Measurements from ENCODE around the gene ZDHHC7. TPM values are rescaled to one million over a fixed set of nuclear protein-coding genes. Genes with fewer than 3 reads are reported as not detected.

The ZDHHC7 gene
- total RNA-seq, 4 donors from 2014 or later: 45.6 to 68.8 (median 54.3) TPM

DNA sequence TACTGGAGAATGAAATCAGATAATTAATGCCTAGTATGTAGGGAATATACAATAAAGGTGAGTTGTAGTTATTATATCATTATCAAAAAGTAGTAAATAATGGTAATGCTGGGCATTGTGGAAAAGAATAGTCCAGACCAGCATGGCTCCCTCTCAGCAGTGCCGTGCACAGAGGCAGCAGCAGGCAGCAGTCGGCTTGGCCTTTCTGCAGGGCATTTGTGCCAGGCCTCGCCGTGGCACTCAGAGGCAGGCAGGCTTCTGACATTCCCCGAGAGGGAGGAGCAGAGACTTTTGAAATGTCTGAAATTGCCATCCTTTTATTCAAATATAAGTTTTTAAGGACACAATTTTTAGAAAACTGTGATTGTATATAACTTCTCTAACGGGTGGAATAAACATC is 31.3 kb upstream of the ZDHHC7 start:
- peaks cover 0 to 14% (median 1%) of the 10 kb centered on the region in 4 donors for H3K36me3 ChIP-seq
- no peak overlapping the region for H3K27ac ChIP-seq (replicated peaks in 1 of 4)
- intact Hi-C loops (cut with DNase I): no loop called here
- H3K9me3 ChIP-seq: no peaks in the 10 kb centered on the region
- H3K4me1 ChIP-seq: peaks cover 0 to 10% (median 1%) of the 10 kb centered on the region in 4 donors
- H3K27me3 ChIP-seq: no peaks in the 10 kb centered on the region
- 69% methylated on average over 6 of the region's 6 CpGs for WGBS
- TF ChIP-seq EP300 (IDR thresholded peaks at IDR 0.05): no peak
- TF ChIP-seq POLR2AphosphoS5 (IDR thresholded peaks at IDR 0.05): no peak
- TF ChIP-seq, protein P1, sequence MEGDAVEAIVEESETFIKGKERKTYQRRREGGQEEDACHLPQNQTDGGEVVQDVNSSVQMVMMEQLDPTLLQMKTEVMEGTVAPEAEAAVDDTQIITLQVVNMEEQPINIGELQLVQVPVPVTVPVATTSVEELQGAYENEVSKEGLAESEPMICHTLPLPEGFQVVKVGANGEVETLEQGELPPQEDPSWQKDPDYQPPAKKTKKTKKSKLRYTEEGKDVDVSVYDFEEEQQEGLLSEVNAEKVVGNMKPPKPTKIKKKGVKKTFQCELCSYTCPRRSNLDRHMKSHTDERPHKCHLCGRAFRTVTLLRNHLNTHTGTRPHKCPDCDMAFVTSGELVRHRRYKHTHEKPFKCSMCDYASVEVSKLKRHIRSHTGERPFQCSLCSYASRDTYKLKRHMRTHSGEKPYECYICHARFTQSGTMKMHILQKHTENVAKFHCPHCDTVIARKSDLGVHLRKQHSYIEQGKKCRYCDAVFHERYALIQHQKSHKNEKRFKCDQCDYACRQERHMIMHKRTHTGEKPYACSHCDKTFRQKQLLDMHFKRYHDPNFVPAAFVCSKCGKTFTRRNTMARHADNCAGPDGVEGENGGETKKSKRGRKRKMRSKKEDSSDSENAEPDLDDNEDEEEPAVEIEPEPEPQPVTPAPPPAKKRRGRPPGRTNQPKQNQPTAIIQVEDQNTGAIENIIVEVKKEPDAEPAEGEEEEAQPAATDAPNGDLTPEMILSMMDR (IDR thresholded peaks at IDR 0.05): no peak
- no peak overlapping the region for H3K4me3 ChIP-seq
- DNase-seq (ENCODE audit: extremely low spot score): no peak

DNA sequence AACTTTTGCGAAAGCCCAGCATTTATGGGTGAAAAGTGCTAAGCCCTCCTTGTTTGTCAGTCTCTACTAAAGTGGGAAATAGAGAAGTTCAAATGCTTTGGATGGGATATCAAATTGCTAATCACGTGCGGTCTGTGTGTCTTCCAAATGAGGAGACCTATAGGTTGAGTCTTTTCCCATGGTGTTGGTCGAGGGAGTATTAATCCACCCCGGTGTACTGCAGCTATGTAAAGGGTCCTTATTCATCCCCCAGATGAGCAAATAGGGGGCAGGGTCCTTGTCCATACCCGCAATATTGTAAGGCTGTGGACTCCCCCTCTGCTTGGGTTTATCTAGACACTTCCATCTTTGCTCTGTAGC is 30.8 kb upstream of the ZDHHC7 start:
- Histone ChIP-seq H3K4me1 (peaks cover 0 to 10% (median 4%) of the 10 kb centered on the region in 4 donors), H3K36me3 (peaks cover 0 to 10% (median 0%) of the 10 kb centered on the region in 4 donors), H3K4me3 (no peak overlapping the region), H3K9me3 (no peaks in the 10 kb centered on the region), H3K27me3 (no peaks in the 10 kb centered on the region), H3K27ac (replicated peaks in 1 of 4) (no peak overlapping the region)
- TF ChIP-seq EP300 (IDR thresholded peaks at IDR 0.05) (no peak), POLR2A (IDR thresholded peaks at IDR 0.05; ENCODE audit: low read depth) (no peak), POLR2AphosphoS5 (IDR thresholded peaks at IDR 0.05) (no peak)
- TF ChIP-seq, protein P1 (IDR thresholded peaks at IDR 0.05): no peak
- WGBS: 82% methylated on average over 6 of the region's 6 CpGs
- intact Hi-C loops (cut with DNase I): no loop called here
- no peak for DNase-seq (ENCODE audit: extremely low spot score)

GRCh38 chr16:85041219-85042166 is 30.2 kb upstream of the ZDHHC7 start:
- H3K4me3 ChIP-seq: no peak overlapping the region
- DNase-seq (ENCODE audit: extremely low spot score): no peak
- no peaks in the 10 kb centered on the region for H3K9me3 ChIP-seq
- 86% methylated on average over 27 of the region's 27 CpGs for WGBS
- intact Hi-C loops (cut with DNase I): no loop called here
- peaks cover 0 to 10% (median 0%) of the 10 kb centered on the region in 4 donors for H3K36me3 ChIP-seq
- no peak overlapping the region for H3K27ac ChIP-seq (replicated peaks in 1 of 4)
- H3K4me1 ChIP-seq: peaks cover 0 to 14% (median 11%) of the 10 kb centered on the region in 4 donors
- no peak for TF ChIP-seq POLR2AphosphoS5 (IDR thresholded peaks at IDR 0.05)
- TF ChIP-seq, protein P1 (IDR thresholded peaks at IDR 0.05): no peak
- TF ChIP-seq EP300 (IDR thresholded peaks at IDR 0.05): no peak
- TF ChIP-seq POLR2A (IDR thresholded peaks at IDR 0.05; ENCODE audit: low read depth): no peak
- no peaks in the 10 kb centered on the region for H3K27me3 ChIP-seq

DNA sequence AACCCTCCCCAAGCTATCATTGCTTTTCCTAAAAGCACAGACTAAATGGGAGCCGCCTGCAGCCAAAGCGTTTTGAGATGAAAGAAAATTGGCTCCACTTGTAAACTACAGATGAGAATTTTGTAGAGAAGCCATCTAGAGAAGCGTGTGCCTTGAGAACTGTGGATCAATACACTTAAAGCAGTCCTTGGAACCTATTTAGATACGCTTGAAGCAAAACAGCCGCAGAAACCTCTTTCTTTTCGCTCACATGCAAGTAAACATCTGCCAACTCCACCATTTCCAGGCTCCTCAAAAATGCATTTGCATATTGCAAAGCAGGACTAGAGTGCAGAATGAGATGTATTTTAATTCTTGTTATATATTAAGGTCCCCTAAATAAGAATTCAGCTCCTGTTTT is 29.4 kb upstream of the ZDHHC7 start:
- intact Hi-C loops (cut with DNase I): no loop called here
- TF ChIP-seq POLR2A (IDR thresholded peaks at IDR 0.05; ENCODE audit: low read depth) (no peak), POLR2AphosphoS5 (IDR thresholded peaks at IDR 0.05) (no peak), EP300 (IDR thresholded peaks at IDR 0.05) (no peak)
- TF ChIP-seq, protein P1 (IDR thresholded peaks at IDR 0.05): no peak

More for the DNA sequence above, 29.4 kb upstream of the ZDHHC7 start:
- Histone ChIP-seq H3K27me3 (no peaks in the 10 kb centered on the region), H3K4me3 (no peak overlapping the region), H3K4me1 (peaks cover 0 to 20% (median 15%) of the 10 kb centered on the region in 4 donors), H3K36me3 (peaks cover 0 to 10% (median 0%) of the 10 kb centered on the region in 4 donors), H3K9me3 (no peaks in the 10 kb centered on the region), H3K27ac (replicated peaks in 1 of 4) (no peak overlapping the region)
- no peak for DNase-seq (ENCODE audit: extremely low spot score)
- 85% methylated on average over 6 of the region's 6 CpGs for WGBS
